Measurements from ENCODE around the gene MED6.

Gene MED6

GRCh38 chr14:70600382-70601157 lies at the start of gene MED6:
TSS of gene MED6 (minus strand) at chr14:70600655. CDS start at chr14:70600637, 18 bp downstream.
- peak; percentile 89 for DNase-seq (ENCODE audit: low read depth, low spot score)

GRCh38 chr14:70649803-70650202 lies 49.3 kb upstream of the MED6 start:
- DNase-seq (ENCODE audit: low read depth, low spot score): no peak

GRCh38 chr14:70648346-70648745 lies 47.9 kb upstream of the MED6 start:
- DNase-seq (ENCODE audit: low read depth, low spot score): no peak

- no peak for DNase-seq (ENCODE audit: low read depth, low spot score)
Observed at GRCh38 chr14:70646705-70647104, 46.2 kb upstream of the MED6 start.

- no peak for DNase-seq (ENCODE audit: low read depth, low spot score)
Observed at GRCh38 chr14:70645892-70646291, 45.4 kb upstream of the MED6 start.

- no peak for DNase-seq (ENCODE audit: low read depth, low spot score)
Observed at GRCh38 chr14:70643967-70644366, 43.5 kb upstream of the MED6 start.

GRCh38 chr14:70642303-70643235 lies 42.1 kb upstream of the MED6 start:
- DNase-seq (ENCODE audit: low read depth, low spot score): no peak

GRCh38 chr14:70641548-70642302 lies 41.3 kb upstream of the MED6 start, which contains the start of gene TTC9:
TSS of gene TTC9 (plus strand) at chr14:70641916. CDS start at chr14:70642130, 214 bp downstream.
- no peak for DNase-seq (ENCODE audit: low read depth, low spot score)

- DNase-seq (ENCODE audit: low read depth, low spot score): no peak
Observed at GRCh38 chr14:70640938-70641547, 40.6 kb upstream of the MED6 start.

- DNase-seq (ENCODE audit: low read depth, low spot score): no peak
Observed at GRCh38 chr14:70638416-70638815, 38.0 kb upstream of the MED6 start.

GRCh38 chr14:70635971-70636595 lies 35.6 kb upstream of the MED6 start:
- no peak for DNase-seq (ENCODE audit: low read depth, low spot score)

- DNase-seq (ENCODE audit: low read depth, low spot score): no peak
Observed at GRCh38 chr14:70631948-70632347, 31.5 kb upstream of the MED6 start.

GRCh38 chr14:70624972-70625371 lies 24.5 kb upstream of the MED6 start:
- DNase-seq (ENCODE audit: low read depth, low spot score): no peak

GRCh38 chr14:70622111-70622712 lies 21.8 kb upstream of the MED6 start:
- peak; percentile 31 for DNase-seq (ENCODE audit: low read depth, low spot score)

GRCh38 chr14:70619708-70620107 lies 19.3 kb upstream of the MED6 start:
- DNase-seq (ENCODE audit: low read depth, low spot score): no peak

GRCh38 chr14:70618314-70618713 lies 17.9 kb upstream of the MED6 start:
- DNase-seq (ENCODE audit: low read depth, low spot score): no peak

GRCh38 chr14:70616646-70617045 lies 16.2 kb upstream of the MED6 start:
- DNase-seq (ENCODE audit: low read depth, low spot score): no peak

- no peak for DNase-seq (ENCODE audit: low read depth, low spot score)
Observed at GRCh38 chr14:70611216-70611615, 10.8 kb upstream of the MED6 start.

GRCh38 chr14:70602254-70602653 lies 1.8 kb upstream of the MED6 start:
- DNase-seq (ENCODE audit: low read depth, low spot score): no peak

- DNase-seq (ENCODE audit: low read depth, low spot score): no peak
Observed at GRCh38 chr14:70601162-70601561, 707 bp upstream of the MED6 start.
